ENCODE data around the gene CD38. TPM values are rescaled to one million over a fixed set of nuclear protein-coding genes. Genes with fewer than 3 reads are reported as not detected.
"Not testable (repeated sequence)": the region's sequence is repeated elsewhere in the genome, so short reads cannot be mapped to it uniquely, and the experiment has no call there.

The CD38 gene
- 1.7 TPM for total RNA-seq
- long read RNA-seq, partial matches to known transcripts = 0 of 3 reads
- long read RNA-seq, other reads (novel, unspliced or antisense) = 2 of 3 reads

DNA sequence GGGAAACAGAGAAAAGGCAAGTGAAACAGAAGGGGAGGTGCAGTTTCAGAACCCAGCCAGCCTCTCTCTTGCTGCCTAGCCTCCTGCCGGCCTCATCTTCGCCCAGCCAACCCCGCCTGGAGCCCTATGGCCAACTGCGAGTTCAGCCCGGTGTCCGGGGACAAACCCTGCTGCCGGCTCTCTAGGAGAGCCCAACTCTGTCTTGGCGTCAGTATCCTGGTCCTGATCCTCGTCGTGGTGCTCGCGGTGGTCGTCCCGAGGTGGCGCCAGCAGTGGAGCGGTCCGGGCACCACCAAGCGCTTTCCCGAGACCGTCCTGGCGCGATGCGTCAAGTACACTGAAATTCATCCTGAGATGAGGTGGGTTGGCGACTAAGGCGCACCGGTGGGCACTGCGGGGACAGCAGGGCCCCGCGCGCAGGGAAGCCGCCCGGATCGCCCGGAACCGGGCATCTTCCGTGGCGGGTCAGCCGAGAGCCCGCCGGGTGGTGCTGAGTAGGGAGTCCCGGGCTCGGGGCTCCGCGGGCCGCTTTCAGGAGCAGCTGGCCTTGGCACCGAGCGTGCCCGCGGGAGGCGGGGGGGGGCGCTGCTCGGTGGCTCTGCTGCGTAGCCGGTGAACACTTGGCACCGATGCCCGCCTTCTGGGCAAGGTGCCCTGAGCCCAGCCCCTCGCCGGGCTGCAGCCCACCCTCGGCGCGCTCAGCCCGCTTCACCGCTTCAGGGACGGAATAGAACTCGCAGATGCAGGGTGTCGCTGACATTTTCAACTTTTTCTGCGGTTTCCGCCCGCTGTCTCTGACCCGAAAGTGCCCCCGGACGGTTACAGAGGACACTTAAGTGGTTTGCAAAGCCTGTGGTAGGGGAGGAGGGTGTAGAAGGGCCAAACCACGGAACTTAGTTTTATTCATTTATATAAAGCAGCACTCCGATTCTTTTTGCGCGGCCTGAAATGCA, at the start of gene CD38:
TSS of gene CD38 (plus strand) at position 40 of the 953 bp plus-strand sequence. CDS start at position 127, 87 bp downstream.
- intact Hi-C loops (cut with micrococcal nuclease) = no loop called here
- peak; percentile 62 for DNase-seq
- ATAC-seq = peak; percentile 72

DNA sequence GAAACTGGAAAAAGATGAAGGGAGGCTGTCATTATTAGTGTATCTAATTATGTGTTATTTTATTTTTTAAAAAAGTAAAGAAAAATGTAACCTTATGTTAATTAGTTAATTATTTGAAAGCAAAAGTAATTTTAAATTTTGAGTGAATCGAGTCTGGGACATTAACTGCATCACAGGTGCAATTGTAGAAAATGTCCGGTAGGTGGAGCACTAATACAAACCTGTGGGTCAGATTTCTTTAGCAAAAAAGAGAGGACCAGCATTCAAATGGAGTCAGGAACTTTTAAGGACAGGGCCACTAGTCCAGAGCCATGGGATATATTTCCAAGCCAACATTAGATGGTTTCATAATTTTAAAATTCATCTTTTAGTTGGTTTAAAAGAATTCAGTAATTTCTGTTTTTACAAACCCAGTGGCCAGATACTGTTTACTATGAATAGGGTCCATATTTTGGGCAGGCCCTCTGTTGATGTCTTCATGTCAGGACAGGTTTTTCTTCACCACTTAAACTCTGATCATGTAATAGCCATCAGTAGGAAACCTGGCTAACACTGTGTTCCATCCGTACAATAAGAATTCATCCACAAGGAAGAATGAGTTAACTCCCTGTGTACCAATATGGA, 48.1 kb upstream of the CD38 start:
- ATAC-seq (peak; percentile 45), DNase-seq (no peak)
- intact Hi-C loops (cut with micrococcal nuclease) = loop anchor here (10.0 kb wide), 1 partner anchor 225 kb away; no protein-coding TSS in a partner anchor

DNA sequence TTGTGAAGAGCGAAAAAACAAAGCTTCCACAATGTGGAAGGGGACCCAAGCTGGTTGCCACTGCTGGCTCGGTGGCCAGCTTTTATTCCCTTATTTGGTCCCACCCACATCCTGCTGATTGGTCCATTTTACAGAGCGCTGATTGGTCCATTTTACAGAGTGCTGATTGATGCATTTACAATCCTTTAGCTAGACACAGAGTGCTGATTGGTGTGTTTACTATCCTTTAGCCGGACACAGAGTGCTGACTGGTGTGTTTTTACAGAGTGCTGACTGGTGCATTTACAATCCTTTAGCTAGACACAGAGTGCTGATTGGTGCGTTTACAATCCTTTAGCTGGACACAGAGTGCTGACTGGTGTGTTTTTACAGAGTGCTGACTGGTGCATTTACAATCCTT, 45.1 kb upstream of the CD38 start:
- not testable (repeated sequence) for DNase-seq, ATAC-seq
- intact Hi-C loops (cut with micrococcal nuclease) = loop anchor here (10.0 kb wide), 1 partner anchor 222 kb away; no protein-coding TSS in a partner anchor

DNA sequence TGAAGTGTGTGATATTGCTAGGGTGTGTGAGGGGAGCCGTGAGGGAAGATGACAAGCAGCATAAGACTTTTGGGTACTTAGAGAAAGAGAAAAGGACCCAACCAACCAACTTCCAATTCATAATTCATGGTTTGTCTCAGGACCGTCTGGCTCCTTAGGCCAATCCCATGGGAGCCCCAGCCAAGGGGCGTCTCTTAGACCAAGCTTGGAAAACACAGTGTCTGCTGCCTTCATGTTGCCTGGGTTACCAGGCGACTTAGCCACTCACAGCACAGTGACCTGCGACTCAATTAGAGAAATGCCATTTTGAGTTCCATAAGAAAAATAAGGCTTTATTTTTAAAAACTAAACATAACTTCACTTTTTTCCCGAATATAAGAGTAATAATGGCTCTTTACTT, 42.6 kb upstream of the CD38 start:
- intact Hi-C loops (cut with micrococcal nuclease) = loop anchor here (10.0 kb wide), 1 partner anchor 219 kb away; no protein-coding TSS in a partner anchor
- DNase-seq (no peak), ATAC-seq (no peak)

DNA sequence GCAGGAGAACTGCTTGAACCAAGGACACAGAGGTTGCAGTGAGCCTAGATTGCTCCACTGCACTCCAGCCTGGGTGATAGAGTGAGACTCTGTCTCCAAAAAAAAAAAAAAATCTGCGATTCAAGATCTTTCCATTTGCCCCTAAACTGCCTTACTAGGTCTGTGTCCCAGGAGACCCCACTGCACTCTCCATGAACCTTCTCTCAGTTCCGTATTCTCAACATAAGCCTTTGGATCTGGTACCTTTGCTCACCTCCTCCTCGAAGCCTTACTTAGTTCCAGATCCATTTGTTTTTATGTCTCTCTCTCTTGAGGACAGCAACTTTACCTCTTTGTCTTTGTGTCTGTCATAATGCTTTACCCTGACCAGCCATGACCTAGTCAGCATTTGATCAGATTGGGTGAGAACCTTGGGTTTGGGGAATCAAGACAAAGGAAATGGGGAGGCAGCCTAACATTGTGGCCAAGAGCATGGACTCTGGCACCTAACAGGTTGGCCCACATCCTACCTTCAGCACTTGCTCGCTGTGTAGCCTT, 41.5 kb upstream of the CD38 start:
- intact Hi-C loops (cut with micrococcal nuclease) = loop anchor here (10.0 kb wide), 1 partner anchor 218 kb away; no protein-coding TSS in a partner anchor
- DNase-seq = no peak
- ATAC-seq = no peak

DNA sequence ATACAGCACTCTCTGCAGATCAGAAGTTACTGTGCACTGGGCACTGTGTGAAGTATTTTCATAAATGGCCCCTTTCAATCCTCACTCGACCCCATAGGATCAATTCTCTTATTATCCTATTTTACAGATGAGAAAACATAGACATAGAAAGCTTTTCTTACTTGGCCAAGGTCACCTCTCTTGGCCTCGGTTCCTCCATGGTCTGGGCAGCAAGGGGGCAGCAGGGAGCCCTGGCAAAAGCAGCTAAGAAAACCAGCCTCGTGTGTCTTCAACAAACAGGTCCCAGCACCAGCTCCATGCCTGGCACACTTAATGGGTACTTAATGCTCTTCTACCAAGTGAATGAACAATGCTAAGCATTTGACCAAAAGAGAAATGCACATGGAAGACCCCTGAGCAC, 40.9 kb upstream of the CD38 start:
- intact Hi-C loops (cut with micrococcal nuclease) = loop anchor here (10.0 kb wide), 1 partner anchor 218 kb away; no protein-coding TSS in a partner anchor
- DNase-seq = no peak

DNA sequence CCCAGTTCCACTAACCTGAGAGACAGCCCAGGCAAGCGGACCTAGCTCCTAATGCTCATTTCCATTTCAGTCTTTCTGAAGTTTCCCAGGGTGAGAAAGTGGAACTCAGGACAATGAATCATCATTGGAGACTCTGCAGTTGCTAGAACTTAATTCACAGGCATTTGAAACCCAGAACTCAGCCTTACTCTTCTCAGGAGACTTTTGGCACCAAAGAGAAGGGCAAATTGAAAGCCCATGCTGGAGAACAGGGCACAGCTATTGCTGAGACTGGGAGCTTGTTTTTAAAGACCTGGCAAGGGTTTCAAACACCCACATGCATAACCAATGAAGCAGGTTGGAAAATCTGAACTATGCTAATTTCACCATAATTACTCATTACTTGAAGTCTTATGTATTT, 39.3 kb upstream of the CD38 start:
- DNase-seq (no peak), ATAC-seq (no peak)
- intact Hi-C loops (cut with micrococcal nuclease) = loop anchor here (10.0 kb wide), 1 partner anchor 216 kb away; no protein-coding TSS in a partner anchor

More for the DNA sequence above, 40.9 kb upstream of the CD38 start:
- ATAC-seq = no peak

DNA sequence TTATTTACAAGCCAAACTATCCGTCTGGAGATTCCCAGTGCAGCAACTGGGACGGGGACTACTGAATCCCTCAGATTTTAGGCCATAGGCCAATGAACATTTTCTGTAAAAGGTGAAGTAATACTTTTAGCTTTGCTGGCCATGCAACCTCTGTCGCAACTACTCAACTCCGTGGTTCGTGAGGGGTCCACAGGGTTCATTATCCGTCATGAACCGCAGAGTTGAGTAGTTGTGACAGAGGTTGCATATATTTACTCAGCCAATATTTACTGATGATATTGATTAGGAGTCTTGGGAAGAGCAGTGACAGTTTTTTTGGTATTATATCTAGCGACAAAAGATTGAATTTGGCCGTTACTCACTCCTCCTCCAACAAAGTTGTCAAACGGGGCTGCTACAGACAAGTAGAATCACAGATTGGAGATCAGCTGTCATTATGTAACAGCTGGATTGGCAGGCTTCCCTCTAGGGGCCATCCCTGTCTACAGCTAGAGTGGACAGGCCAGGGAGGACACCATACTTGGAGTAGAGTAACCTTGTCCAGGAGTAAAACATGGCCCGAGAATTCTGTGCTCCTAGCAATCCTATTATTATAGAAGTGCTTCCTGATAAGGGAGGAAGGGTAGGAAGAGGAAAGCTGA, 37.2 kb upstream of the CD38 start:
- ATAC-seq (no peak), DNase-seq (no peak)
- intact Hi-C loops (cut with micrococcal nuclease) = no loop called here

DNA sequence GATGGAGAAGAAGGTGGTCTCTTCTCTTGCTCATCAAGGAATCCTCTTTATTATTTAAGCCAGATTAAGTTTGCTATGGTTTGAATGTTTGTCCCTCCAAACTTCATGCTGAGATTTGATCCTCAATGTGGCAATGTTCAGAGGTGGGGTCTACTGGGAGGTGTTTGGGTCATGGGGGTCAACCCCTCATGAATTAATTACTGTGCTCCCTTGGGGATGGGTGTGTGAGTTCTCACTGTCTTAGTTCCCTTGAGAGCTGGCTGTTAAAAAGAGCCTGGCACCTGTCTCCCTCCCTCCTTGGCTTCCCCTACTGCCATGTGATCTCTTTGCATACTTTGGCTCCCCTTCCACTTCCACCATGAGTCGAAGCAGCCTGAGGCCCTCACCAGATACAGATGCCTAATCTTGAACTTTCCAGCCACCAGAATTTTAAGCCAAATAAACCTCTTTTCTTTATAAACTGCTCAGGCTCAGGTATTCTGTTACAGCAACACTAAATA, 36.0 kb upstream of the CD38 start:
- intact Hi-C loops (cut with micrococcal nuclease) = no loop called here
- no peak for DNase-seq
- ATAC-seq = no peak

DNA sequence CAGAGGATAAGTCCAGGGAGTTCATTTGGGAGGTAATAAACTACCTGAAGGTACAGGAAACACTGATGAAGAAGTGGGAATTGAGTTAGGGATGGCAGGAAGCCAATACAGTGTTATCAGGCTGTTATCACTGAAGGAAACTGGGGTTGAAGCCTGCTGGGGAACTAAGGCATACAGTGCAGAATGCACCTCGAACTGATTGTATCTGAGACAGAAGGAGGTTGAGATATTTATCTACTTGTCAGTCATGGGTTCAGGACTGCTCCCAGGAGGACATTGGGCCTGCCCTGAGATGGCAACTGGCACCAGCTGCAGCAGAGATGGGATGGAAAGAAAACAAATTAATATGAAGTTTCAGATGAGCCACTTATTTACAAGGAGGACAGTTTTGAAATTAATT, 35.5 kb upstream of the CD38 start:
- intact Hi-C loops (cut with micrococcal nuclease) = no loop called here
- DNase-seq (no peak), ATAC-seq (no peak)

DNA sequence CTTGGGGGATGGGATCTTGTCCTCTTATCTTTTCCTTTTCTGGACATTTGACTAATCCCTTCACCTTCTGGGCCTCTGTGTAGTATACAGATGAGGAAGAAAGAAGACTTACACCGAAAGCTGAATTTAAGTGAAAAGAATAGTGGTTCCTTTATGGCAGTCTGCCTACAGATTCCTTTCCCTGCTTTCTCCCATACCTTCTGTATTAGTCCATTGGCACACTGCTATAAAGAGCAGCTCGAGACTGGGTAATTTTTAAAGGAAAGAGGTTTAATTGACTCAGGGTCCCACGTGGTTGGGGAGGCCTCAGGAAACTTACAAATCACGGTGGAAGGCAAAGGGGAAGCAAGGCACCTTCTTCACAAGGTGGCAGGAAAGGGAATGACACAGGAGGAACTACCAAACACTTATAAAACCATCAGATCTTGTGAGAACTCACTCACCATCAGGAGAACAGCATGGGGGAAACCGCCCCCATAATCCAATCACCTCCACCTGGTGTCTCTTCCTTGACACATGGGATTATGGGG, 34.0 kb upstream of the CD38 start:
- ATAC-seq (no peak), DNase-seq (no peak)
- intact Hi-C loops (cut with micrococcal nuclease) = no loop called here

DNA sequence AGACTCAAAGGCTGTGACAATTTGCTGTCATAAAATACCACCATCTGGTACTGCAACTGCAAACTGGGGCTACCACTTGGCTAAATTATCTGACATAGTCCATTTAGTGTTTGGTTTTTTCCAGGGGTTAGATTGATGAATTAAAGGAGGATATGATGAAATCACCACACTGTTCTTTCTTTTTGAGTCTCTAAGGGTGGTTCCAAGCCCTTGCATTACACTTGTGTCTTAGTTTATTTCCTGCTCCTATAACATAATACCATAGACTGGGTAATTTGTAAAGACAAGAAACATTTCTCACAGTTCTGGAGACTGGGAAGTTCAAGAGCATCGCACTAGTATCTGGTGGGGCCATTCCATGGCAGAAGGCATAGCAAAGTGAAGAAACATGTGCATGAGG, 32.0 kb upstream of the CD38 start:
- no peak for ATAC-seq
- intact Hi-C loops (cut with micrococcal nuclease) = no loop called here
- no peak for DNase-seq

DNA sequence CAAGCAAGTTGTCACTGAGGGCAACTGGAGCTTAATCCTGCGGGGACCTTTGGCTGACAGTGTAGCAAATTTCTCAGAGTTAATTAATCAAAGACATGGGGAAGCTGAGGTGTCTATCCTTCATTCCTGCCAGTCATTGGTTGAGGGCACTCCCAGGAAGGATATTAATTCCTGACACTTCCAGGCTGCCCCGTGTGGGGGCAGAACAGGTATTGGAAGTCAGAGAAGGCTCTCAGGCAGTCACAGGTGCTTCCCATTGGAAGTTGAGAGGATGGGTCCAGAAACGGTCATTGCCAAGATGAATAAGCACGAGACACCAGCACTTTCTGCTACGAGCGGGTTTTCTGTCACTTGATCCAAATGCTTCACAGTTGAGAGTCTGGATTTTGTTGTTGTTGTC, 29.1 kb upstream of the CD38 start:
- intact Hi-C loops (cut with micrococcal nuclease) = no loop called here

DNA sequence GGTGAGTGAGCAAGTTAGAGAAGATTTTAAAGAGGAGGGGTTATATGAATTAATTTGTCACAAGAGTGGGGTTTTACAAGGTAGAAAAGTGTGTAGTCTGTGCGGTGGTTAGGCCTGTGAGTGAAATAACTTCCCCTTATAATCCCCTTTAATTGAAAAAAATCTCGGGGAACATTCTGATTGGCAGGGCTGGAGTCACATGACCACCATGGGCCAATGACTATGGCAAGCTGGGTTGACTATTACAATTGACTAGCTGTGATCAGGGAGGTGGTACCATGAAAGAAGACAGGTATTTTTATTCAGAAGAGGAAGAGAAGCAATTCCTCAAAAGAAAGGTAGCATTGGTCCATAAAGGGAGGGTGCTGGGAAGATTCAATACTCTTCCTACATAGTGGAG, 27.0 kb upstream of the CD38 start:
- intact Hi-C loops (cut with micrococcal nuclease) = no loop called here
- no peak for DNase-seq
- no peak for ATAC-seq

More for the DNA sequence above, 29.1 kb upstream of the CD38 start:
- ATAC-seq = no peak
- DNase-seq = no peak

DNA sequence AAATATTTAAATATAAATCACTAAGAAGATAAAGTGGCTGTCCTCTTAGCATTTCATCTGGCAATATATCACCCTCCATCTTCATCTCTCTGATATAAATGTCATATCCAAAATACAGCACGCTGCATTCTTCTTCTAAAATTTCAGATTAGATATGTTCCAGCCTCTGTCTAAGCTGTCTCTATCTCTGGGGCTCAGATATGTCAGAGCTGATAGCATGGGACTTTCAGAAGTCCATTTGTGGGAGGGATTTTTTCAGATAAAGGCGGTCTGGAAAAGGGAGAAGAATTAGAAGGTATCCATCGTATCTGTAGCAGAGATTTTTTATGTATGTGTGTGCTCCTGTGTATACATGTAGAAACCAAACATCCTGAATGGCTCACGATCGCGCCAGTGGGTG, 25.0 kb upstream of the CD38 start:
- intact Hi-C loops (cut with micrococcal nuclease) = no loop called here
- no peak for ATAC-seq
- no peak for DNase-seq

DNA sequence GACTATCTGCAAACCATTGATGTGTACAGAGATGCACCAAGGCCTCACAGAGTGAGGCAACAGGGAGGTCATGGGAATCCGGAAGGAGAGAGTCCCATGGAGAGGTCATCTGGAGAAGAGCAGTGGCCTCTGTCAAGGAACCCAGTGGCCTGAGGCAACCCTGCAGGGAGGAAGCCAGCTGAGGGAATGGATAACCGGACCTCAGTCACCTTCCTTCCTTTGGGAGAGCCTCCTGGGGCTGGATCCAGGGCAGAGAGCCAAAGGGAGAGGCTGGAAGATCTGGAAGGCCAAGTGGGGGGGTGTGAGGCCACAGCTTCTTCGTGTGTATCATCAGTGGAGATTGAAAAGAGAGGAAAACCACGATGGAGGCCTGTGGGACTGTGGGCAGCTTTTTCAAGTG, 24.3 kb upstream of the CD38 start:
- DNase-seq (peak; percentile 77), ATAC-seq (peak; percentile 97)
- intact Hi-C loops (cut with micrococcal nuclease) = no loop called here

DNA sequence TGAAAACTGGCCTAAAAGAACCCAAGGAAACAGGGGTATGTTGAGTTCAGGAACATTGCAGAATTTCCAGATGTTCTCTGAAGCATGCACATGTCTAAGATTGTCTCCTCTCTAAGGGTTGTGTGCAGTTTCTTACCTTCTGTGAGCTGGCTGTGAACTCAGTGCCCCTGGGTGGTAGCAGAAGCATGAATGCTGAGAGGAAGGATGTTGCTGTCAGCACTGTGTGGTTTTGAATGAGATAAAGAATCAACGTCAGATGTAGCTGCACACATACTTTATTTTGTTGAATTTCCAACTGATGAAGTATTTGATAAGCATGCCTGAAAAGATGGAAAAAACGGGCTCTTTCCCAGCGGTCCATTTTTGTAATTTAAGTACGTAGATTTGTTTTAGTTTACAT, 23.8 kb upstream of the CD38 start:
- peak; percentile 65 for ATAC-seq
- DNase-seq = no peak
- intact Hi-C loops (cut with micrococcal nuclease) = no loop called here

DNA sequence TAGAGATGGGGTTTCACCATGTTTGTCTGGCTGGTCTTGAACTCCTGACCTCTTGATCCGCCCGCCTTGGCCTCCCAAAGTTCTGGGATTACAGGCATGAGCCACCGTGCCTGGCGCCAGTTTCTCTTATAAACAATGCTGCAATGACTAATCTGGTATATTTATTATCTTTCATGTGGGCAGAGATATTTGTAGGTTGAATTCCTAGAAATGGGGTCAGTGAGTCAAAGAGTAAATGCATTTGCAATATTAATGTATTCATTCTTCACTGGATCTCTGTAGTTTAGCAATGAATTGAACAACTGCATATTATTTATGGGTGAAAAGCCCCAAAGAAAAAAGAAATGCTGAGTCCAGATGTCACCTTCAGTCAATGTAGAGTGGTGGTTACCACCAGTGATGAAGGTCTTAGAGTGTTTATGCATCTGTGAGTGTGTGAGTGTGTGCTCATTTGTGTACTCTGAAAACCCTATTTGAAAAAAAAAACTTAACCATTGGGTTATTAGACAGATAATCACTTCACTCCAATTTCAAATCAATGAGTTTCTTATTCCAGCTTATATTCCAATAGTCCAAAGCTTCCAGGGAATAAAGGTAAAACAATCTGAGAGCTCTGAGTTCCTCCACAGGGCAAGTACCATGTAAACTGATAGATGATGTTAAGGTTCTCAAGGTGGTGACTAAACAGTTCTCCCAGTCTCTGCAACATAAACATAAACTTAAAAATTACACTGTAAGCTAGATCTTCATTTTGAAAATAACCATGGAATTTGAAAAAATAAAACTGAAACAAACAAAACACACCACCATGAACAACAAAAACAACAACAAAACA, 22.6 kb upstream of the CD38 start:
- intact Hi-C loops (cut with micrococcal nuclease) = no loop called here
- ATAC-seq (no peak), DNase-seq (no peak)

Data from left ventricle myocardium superior (tissue), 1 donor.